ENCODE results near the gene KRT13. TPM values are rescaled to one million over a fixed set of nuclear protein-coding genes. Genes with fewer than 3 reads are reported as not detected.

KRT13 gene
- total and polyA plus RNA-seq, 12 donors, result 0.54 to 20.0 (median 3.5) TPM; not detected in 7

GRCh38 chr17:41474863-41475262 lies 30.5 kb downstream of the KRT13 start:
- H3K4me1 ChIP-seq (replicated peaks in 1 of 2), result no peaks in the 10 kb centered on the region
- DNase-seq, result no peak
- H3K4me3 ChIP-seq, result no peak overlapping the region
- intact Hi-C loops (cut with DNase I), result no loop called here
- no peak for TF ChIP-seq POLR2A (IDR thresholded peaks at IDR 0.05)
- no peak for TF ChIP-seq CTCF (IDR thresholded peaks at IDR 0.05)
- 66 to 75% (median 71%) methylated on average over 8 of the region's 8 CpGs for WGBS, 4 donors
- H3K27me3 ChIP-seq, result no peaks in the 10 kb centered on the region
- no peak overlapping the region for H3K27ac ChIP-seq
- no peaks in the 10 kb centered on the region for H3K9me3 ChIP-seq (replicated peaks in 1 of 3)
- H3K36me3 ChIP-seq (replicated peaks in 1 of 2), result no peaks in the 10 kb centered on the region

- H3K27me3 ChIP-seq, result no peaks in the 10 kb centered on the region
- no peak for TF ChIP-seq POLR2A (IDR thresholded peaks at IDR 0.05)
- no peak for TF ChIP-seq CTCF (IDR thresholded peaks at IDR 0.05)
- no peak for DNase-seq
- no peaks in the 10 kb centered on the region for H3K9me3 ChIP-seq (replicated peaks in 1 of 3)
- H3K27ac ChIP-seq, result no peak overlapping the region
- no peak overlapping the region for H3K4me3 ChIP-seq
- H3K4me1 ChIP-seq (replicated peaks in 1 of 2), result no peaks in the 10 kb centered on the region
- H3K36me3 ChIP-seq (replicated peaks in 1 of 2), result no peaks in the 10 kb centered on the region
- intact Hi-C loops (cut with DNase I), result no loop called here
These were observed 37.1 kb downstream of the KRT13 start for GRCh38 chr17:41468346-41468745.

GRCh38 chr17:41467561-41467960 lies 37.9 kb downstream of the KRT13 start:
- no peak for DNase-seq
- WGBS, 4 donors, result 62 to 80% (median 66%) methylated on average over 4 of the region's 4 CpGs
- H3K4me3 ChIP-seq, result no peak overlapping the region
- no peaks in the 10 kb centered on the region for H3K4me1 ChIP-seq (replicated peaks in 1 of 2)
- TF ChIP-seq POLR2A (IDR thresholded peaks at IDR 0.05) (no peak), CTCF (IDR thresholded peaks at IDR 0.05) (no peak)
- H3K9me3 ChIP-seq (replicated peaks in 1 of 3), result no peaks in the 10 kb centered on the region
- H3K27me3 ChIP-seq, result no peaks in the 10 kb centered on the region
- no peaks in the 10 kb centered on the region for H3K36me3 ChIP-seq (replicated peaks in 1 of 2)
- H3K27ac ChIP-seq, result no peak overlapping the region
- intact Hi-C loops (cut with DNase I), result no loop called here

- Histone ChIP-seq H3K4me1 (replicated peaks in 1 of 2) (no peaks in the 10 kb centered on the region), H3K9me3 (replicated peaks in 1 of 3) (no peaks in the 10 kb centered on the region), H3K36me3 (replicated peaks in 1 of 2) (no peaks in the 10 kb centered on the region), H3K27ac (no peak within 1 kb of the TSS), H3K27me3 (no peaks in the 10 kb centered on the region), H3K4me3 (no peak within 1 kb of the TSS)
- 83 to 94% (median 91%) methylated on average over 6 to 14 of the region's 14 CpGs for WGBS, 4 donors
- DNase-seq, result no peak
- intact Hi-C loops (cut with DNase I), result no loop called here
- no peak for TF ChIP-seq CTCF (IDR thresholded peaks at IDR 0.05)
- TF ChIP-seq POLR2A (IDR thresholded peaks at IDR 0.05), result no peak
These were observed 38.4 kb downstream of the KRT13 start, which contains the start of gene KRT32 for GRCh38 chr17:41466988-41467387. Gene KRT32, minus strand, starts transcription at chr17:41467386. Its CDS starts 61 bp downstream, at chr17:41467325.
